ACC112 (cell line): ENCODE results near the gene FAM177A1.
"Not testable (repeated sequence)": the region's sequence is repeated elsewhere in the genome, so short reads cannot be mapped to it uniquely, and the experiment has no call there.

Experiments
- H2AFZ ChIP-seq: fragments of 200-600 bp; sonication (generic); one replicate; pipeline ENCODE4 v1.6.0; 2017; ENCODE audit warnings: antibody characterized with exemption, low read length; ENCODE audit not compliant: unreplicated experiment
- H3K27ac ChIP-seq: fragments of 200-600 bp; sonication (generic); 2 replicates; pipeline ENCODE4 v1.5.1; 2014; ENCODE audit warnings: low read depth, mild to moderate bottlenecking, antibody characterized with exemption, low read length, moderate library complexity
- H3K27me3 ChIP-seq: fragments of 200-600 bp; sonication (generic); 2 replicates; pipeline ENCODE4 v1.6.1; 2014; ENCODE audit warnings: mild to moderate bottlenecking, antibody characterized with exemption, low read length, moderate library complexity, mixed read lengths; ENCODE audit not compliant: insufficient read depth
- H3K36me3 ChIP-seq: fragments of 200-600 bp; sonication (generic); 2 replicates; pipeline ENCODE4 v1.6.1; 2016; ENCODE audit warnings: mild to moderate bottlenecking, antibody characterized with exemption, low read length, moderate library complexity, mixed read lengths; ENCODE audit not compliant: insufficient read depth
- H3K4me1 ChIP-seq: fragments of 200-600 bp; sonication (generic); one replicate; pipeline ENCODE4 v1.6.1; 2016; ENCODE audit warnings: low read length, mixed read lengths; ENCODE audit not compliant: insufficient read depth, unreplicated experiment, control insufficient read depth
- H3K4me3 ChIP-seq: fragments of 200-600 bp; sonication (generic); 2 replicates; pipeline ENCODE4 v1.5.1; 2014; ENCODE audit warnings: mild to moderate bottlenecking, low read depth, low read length
- H3K79me2 ChIP-seq: fragments of 200-600 bp; sonication (generic); one replicate; pipeline ENCODE4 v1.6.0; 2016; ENCODE audit warnings: low read length; ENCODE audit not compliant: control insufficient read depth, unreplicated experiment, insufficient read depth

Gene FAM177A1

GRCh38 chr14:35061113-35061791 lies 15.2 kb downstream of the FAM177A1 start:
- not testable (repeated sequence) for H3K27me3 ChIP-seq, H3K79me2 ChIP-seq, H3K27ac ChIP-seq, H2AFZ ChIP-seq, H3K36me3 ChIP-seq, H3K4me3 ChIP-seq
- peaks cover 10% of the 10 kb centered on the region for H3K4me1 ChIP-seq

- not testable (repeated sequence) for H3K27me3 ChIP-seq, H3K4me3 ChIP-seq, H2AFZ ChIP-seq, H3K79me2 ChIP-seq, H3K27ac ChIP-seq, H3K4me1 ChIP-seq
- H3K36me3 ChIP-seq = peaks cover 19% of the 10 kb centered on the region
Measured at GRCh38 chr14:35065731-35066130, 19.7 kb downstream of the FAM177A1 start.

DNA sequence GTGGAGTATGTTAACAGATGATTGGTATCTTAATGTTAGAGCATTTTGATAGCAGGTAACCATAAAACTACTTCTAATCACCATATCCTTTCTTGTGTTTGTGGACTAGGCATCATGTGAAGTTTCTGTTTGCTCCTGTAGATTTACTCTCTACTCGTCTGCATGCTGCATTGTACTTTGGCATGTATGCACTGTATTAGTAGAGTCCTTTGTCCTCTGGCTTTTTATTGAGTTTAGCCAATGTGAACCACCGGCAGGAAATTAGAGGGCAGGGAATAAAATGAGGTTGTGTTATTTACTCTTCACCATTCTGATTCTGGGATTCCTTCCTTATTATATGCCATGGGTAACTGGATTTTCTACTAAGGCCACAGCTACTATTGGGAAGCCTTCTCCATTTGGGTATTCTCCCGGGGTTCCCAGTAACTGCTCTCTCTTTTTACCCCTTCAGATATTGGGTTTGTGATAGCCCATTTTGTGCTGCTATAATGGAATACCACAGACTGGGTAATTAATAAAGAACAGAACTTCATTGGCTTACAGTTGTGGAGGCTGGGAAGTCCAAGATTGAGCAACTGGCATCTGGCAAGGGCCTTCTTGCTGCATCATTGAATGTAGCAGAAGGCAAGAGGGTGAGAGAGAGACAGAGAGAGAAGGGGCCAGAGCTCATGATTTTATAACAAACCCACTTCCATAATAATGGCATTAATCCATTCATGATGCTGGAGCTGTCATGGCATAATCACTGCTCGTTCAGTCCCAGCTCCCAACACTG lies 22.4 kb downstream of the FAM177A1 start:
- Histone ChIP-seq H3K27me3 (no peaks in the 10 kb centered on the region), H2AFZ (no peak overlapping the region), H3K4me1 (no peaks in the 10 kb centered on the region), H3K27ac (no peak overlapping the region), H3K36me3 (peaks cover 24% of the 10 kb centered on the region), H3K4me3 (no peak overlapping the region), H3K79me2 (no peaks in the 10 kb centered on the region)

GRCh38 chr14:35072226-35072625 lies 26.2 kb downstream of the FAM177A1 start:
- H3K27me3 ChIP-seq = no peaks in the 10 kb centered on the region
- H3K79me2 ChIP-seq = no peaks in the 10 kb centered on the region
- H3K4me3 ChIP-seq = no peak overlapping the region

GRCh38 chr14:35073486-35073885 lies 27.4 kb downstream of the FAM177A1 start:
- Histone ChIP-seq H3K79me2 (no peaks in the 10 kb centered on the region), H3K4me1 (no peaks in the 10 kb centered on the region), H3K27ac (no peak overlapping the region), H3K36me3 (peaks cover 16% of the 10 kb centered on the region; the same call in 1 of the 2 replicates), H3K27me3 (no peaks in the 10 kb centered on the region), H2AFZ (no peak overlapping the region), H3K4me3 (no peak overlapping the region)

More at GRCh38 chr14:35072226-35072625, 26.2 kb downstream of the FAM177A1 start:
- no peak overlapping the region for H3K27ac ChIP-seq
- H3K4me1 ChIP-seq = no peaks in the 10 kb centered on the region
- no peak overlapping the region for H2AFZ ChIP-seq
- H3K36me3 ChIP-seq = peaks cover 25% of the 10 kb centered on the region

DNA sequence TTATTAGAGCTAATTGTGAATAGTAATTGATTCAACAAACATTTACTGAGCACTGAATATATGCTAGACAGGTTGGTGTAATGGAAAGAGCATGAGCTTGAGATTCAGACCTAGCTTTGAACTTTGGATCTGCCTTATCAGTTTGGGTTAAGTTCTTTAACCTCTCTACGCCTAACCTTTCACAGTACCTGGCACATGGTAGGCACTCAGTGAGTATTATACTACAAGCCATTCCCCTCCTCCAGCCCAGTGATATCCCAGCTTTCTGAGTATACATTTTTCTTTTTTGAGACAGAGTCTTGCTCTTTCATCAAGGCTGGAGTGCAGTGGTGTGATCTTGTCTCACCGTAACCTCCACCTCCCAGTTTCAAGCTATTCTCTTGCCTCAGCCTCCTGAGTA lies 32.0 kb downstream of the FAM177A1 start:
- Histone ChIP-seq H3K79me2 (no peaks in the 10 kb centered on the region), H3K27ac (no peak overlapping the region), H3K4me3 (no peak overlapping the region), H3K36me3 (peaks cover 24% of the 10 kb centered on the region; the same call in 1 of the 2 replicates), H3K4me1 (no peaks in the 10 kb centered on the region), H3K27me3 (no peaks in the 10 kb centered on the region), H2AFZ (no peak overlapping the region)

GRCh38 chr14:35079742-35080141 lies 33.7 kb downstream of the FAM177A1 start:
- H3K79me2 ChIP-seq = no peaks in the 10 kb centered on the region
- no peak overlapping the region for H3K4me3 ChIP-seq
- H2AFZ ChIP-seq = no peak overlapping the region
- H3K36me3 ChIP-seq = peaks cover 23% of the 10 kb centered on the region; the same call in 1 of the 2 replicates
- H3K27ac ChIP-seq = no peak overlapping the region
- no peaks in the 10 kb centered on the region for H3K27me3 ChIP-seq
- no peaks in the 10 kb centered on the region for H3K4me1 ChIP-seq

DNA sequence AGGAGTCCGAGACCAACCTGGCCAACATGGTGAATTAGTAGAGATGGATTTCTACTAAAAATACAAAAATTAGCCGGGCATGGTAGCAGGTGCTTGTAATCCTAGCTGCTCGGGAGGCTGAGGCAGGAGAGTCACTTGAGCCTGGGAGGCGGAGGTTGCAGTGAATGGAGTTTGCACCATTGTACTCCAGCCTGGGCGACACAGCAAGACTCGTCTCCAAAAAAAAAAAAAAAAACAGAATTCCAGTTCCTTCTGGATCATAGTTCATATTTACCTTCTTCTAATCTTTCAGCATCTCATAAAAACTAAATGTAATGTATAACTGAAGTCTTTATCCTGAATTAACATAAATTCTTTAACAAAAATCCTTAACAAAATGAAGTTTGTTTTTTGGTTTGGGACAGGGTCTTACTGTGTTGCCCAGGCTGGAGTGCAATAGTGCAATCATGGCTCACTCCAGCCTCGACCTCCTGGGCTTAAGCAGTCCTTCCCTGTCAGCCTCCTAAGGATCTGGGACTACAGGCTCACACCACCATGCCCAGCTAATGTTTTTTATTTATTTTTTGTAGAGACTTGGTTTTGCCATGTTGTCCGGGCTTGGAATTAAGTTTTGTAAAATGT lies 37.6 kb downstream of the FAM177A1 start:
- Histone ChIP-seq H3K27me3 (no peaks in the 10 kb centered on the region), H3K4me3 (no peak overlapping the region), H3K4me1 (no peaks in the 10 kb centered on the region), H3K36me3 (peaks cover 35% of the 10 kb centered on the region; the same call in 1 of the 2 replicates), H3K27ac (no peak overlapping the region), H3K79me2 (no peaks in the 10 kb centered on the region), H2AFZ (no peak overlapping the region)

DNA sequence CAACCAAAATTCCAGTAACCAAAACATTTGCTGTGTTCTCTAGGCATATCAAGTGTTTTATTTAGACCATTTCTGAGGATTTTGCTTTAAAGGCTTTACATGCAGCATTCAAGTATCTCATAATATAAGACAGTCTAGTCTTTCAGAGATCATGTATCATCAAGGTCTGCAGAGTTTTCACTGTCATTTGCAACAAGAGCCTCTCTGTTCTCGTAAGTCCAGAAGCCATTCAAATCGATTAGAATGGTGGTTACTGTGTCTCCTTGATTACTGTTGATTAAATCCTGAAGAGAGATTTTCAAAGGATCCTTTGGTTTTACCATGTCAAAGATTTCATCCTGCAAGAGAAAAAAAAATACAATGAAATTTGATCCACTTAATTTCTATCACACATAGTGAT lies 39.4 kb downstream of the FAM177A1 start:
- Histone ChIP-seq H3K4me3 (no peak overlapping the region), H3K36me3 (peaks cover 26% of the 10 kb centered on the region; the same call in 1 of the 2 replicates)

GRCh38 chr14:35088514-35088913 lies 42.4 kb downstream of the FAM177A1 start:
- H3K4me3 ChIP-seq = no peak overlapping the region
- no peaks in the 10 kb centered on the region for H3K79me2 ChIP-seq
- no peak overlapping the region for H2AFZ ChIP-seq
- no peaks in the 10 kb centered on the region for H3K27me3 ChIP-seq
- no peaks in the 10 kb centered on the region for H3K4me1 ChIP-seq
- H3K27ac ChIP-seq = no peak overlapping the region
- H3K36me3 ChIP-seq = peaks cover 26% of the 10 kb centered on the region

More for the DNA sequence above, 39.4 kb downstream of the FAM177A1 start:
- H3K4me1 ChIP-seq = no peaks in the 10 kb centered on the region
- no peaks in the 10 kb centered on the region for H3K79me2 ChIP-seq
- no peak overlapping the region for H2AFZ ChIP-seq
- no peaks in the 10 kb centered on the region for H3K27me3 ChIP-seq
- H3K27ac ChIP-seq = no peak overlapping the region
